Activated CD4-positive, alpha-beta memory T cell treated with anti-CD3 and anti-CD28 coated beads for 36 hours (primary cell): ENCODE measurements around the gene ITIH4. TPM values are rescaled to one million over a fixed set of nuclear protein-coding genes. Genes with fewer than 3 reads are reported as not detected.
A peak's percentile ranks its signal among the peaks of the same experiment; 100 is the strongest.

Experiments
- CTCF ChIA-PET: fragments of 350-600 bp; sonication (Branson Sonifier 250); formaldehyde crosslinking; loops from one replicate; lab custom pipeline; 2021; ENCODE audit warnings: antibody characterized with exemption, inconsistent platforms; lab: Charles Lee
- POLR2A ChIA-PET: fragments of 350-600 bp; sonication (Branson Sonifier 250); formaldehyde crosslinking; loops from one replicate; lab custom pipeline; 2021; ENCODE audit warnings: antibody characterized with exemption; lab: Charles Lee
- DNase-seq: peaks from one replicate; pipeline ENCODE4 v3.0.0-alpha.2; 2020
- H3K27ac Mint-ChIP-seq: one replicate; pipeline ENCODE4 v1.8.0; 2021; ENCODE audit warnings: mixed read lengths
- H3K27me3 Mint-ChIP-seq: one replicate; pipeline ENCODE4 v1.8.0; 2021; ENCODE audit warnings: mixed read lengths
- H3K36me3 Mint-ChIP-seq: one replicate; pipeline ENCODE4 v1.8.0; 2021; ENCODE audit warnings: mixed read lengths
- H3K4me1 Mint-ChIP-seq: one replicate; pipeline ENCODE4 v1.8.0; 2021; ENCODE audit warnings: low read depth, mixed read lengths
- H3K4me3 Mint-ChIP-seq: one replicate; pipeline ENCODE4 v1.8.0; 2021; ENCODE audit warnings: mild to moderate bottlenecking, mixed read lengths
- H3K9me3 Mint-ChIP-seq: one replicate; pipeline ENCODE4 v1.8.0; 2021; ENCODE audit warnings: mixed read lengths
- intact Hi-C: fragments of 100-400 bp; cut with micrococcal nuclease; formaldehyde crosslinking; loops from one replicate; pipeline ENCODE4 v1.15.1; 2023
- total RNA-seq, 2 experiments: library from RNA; stranded (reverse); gene quantifications; one replicate each; pipeline ENCODE4 v1.2.3, GENCODE V29; 2021

The ITIH4 gene
- total RNA-seq, 2 experiments from 2014 or later = 4.3 to 6.3 TPM

- no peaks in the 10 kb centered on the region for H3K36me3 Mint-ChIP-seq
- H3K4me3 Mint-ChIP-seq = no peak overlapping the region
- no peak overlapping the region for H3K27ac Mint-ChIP-seq
- intact Hi-C loops = no loop called here
- no peaks in the 10 kb centered on the region for H3K4me1 Mint-ChIP-seq
- no peaks in the 10 kb centered on the region for H3K27me3 Mint-ChIP-seq
- POLR2A ChIA-PET = no interaction called here
- H3K9me3 Mint-ChIP-seq = no peaks in the 10 kb centered on the region
- CTCF ChIA-PET = no interaction called here
- DNase-seq = no peak
These were observed 20.7 kb downstream of the ITIH4 start for GRCh38 chr3:52809662-52810377.

DNA sequence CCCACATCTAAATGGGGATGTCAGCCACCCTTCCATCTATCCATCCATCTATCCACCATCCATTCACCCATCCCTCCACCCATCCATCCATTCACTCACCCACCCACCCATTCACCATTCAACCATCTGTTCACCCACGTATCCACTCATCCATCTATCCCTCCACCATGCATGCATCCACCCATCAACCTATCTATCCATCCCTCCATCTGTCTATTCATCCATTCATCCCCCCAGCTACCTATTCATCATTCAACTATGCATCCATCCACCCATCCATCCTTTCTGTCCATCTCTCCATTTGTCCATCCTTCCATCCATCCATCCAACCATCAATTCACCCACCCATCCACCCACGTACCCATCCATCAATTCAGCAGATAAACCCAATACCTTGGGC is 21.3 kb downstream of the ITIH4 start:
- H3K4me1 Mint-ChIP-seq = no peaks in the 10 kb centered on the region
- no peak overlapping the region for H3K4me3 Mint-ChIP-seq
- DNase-seq = no peak
- H3K9me3 Mint-ChIP-seq = no peaks in the 10 kb centered on the region
- ChIA-PET CTCF (interaction anchor here (0.8 to 1.0 kb wide), 2 partner anchors 11 to 12 kb away, joined by 3 to 4 read pairs; no protein-coding TSS in a partner anchor), POLR2A (no interaction called here)
- intact Hi-C loops = no loop called here
- H3K27ac Mint-ChIP-seq = no peak overlapping the region
- H3K27me3 Mint-ChIP-seq = no peaks in the 10 kb centered on the region
- H3K36me3 Mint-ChIP-seq = no peaks in the 10 kb centered on the region

DNA sequence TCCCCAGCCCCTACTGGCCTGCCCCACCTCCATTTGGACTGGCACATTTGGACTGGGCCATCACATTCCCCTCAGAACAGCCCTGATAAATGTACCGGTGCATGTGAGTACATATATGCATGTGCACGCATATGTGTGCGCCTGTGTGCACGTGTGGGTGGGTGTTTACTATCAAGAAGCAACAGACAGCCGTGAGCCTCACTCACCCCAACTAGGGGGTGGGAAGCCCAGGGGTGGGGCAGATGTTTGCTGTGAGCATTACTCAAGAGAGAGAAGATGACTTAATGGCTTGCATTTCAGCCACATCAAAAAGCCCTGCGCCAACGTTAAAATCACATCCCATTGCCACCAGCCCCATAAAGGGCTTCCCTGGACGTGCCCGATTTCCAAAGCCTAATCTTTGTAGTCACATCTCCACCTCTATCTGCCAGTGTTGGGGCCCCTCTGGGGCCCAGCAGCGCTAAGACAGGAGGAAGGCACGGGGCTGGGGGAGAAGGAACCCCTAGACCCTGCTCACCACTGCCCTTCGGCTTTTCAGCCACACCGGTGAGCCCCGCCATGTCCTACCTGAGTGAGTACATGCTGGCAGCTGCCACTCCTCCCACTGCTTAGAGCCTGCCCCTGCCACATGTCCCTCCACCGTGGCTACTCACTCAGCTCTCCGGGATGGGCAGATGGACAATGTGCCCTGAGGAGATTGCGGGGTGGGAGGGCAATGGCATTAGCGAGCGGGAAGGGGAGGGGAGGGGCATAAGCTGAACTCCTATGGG is 25.0 kb downstream of the ITIH4 start:
- DNase-seq = no peak
- Mint-ChIP-seq H3K9me3 (no peaks in the 10 kb centered on the region), H3K4me1 (no peaks in the 10 kb centered on the region), H3K36me3 (no peaks in the 10 kb centered on the region), H3K27ac (no peak overlapping the region), H3K27me3 (no peaks in the 10 kb centered on the region), H3K4me3 (no peak overlapping the region)
- intact Hi-C loops = no loop called here
- ChIA-PET POLR2A (no interaction called here), CTCF (no interaction called here)

- no peak for DNase-seq
- Mint-ChIP-seq H3K4me3 (no peak overlapping the region), H3K9me3 (no peaks in the 10 kb centered on the region), H3K36me3 (no peaks in the 10 kb centered on the region), H3K4me1 (no peaks in the 10 kb centered on the region), H3K27me3 (no peaks in the 10 kb centered on the region), H3K27ac (no peak overlapping the region)
- intact Hi-C loops = no loop called here
- POLR2A ChIA-PET = no interaction called here
- CTCF ChIA-PET = no interaction called here
These were observed 28.6 kb downstream of the ITIH4 start for GRCh38 chr3:52801839-52802238.

DNA sequence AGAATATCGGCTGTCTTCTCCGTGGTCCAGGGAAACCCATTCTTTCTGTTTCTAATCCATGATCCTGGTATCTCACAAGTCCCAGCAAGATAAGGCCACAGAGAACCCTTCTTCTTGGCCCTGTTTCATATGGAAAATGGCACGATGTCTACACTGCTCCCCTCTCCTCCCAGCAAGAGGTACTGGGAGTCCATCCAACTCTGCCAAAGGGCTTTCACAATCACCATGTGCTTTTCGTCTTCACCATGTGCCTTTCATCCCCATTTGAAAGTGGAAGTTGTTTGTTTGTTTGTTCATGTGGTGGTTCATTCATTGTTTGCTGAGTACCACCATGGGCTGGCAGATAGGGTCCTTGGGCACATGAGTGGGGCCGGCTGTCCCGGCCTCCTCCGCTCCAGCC is 30.4 kb downstream of the ITIH4 start:
- H3K27me3 Mint-ChIP-seq = no peaks in the 10 kb centered on the region
- no peak overlapping the region for H3K4me3 Mint-ChIP-seq
- no peaks in the 10 kb centered on the region for H3K4me1 Mint-ChIP-seq
- POLR2A ChIA-PET = no interaction called here
- H3K27ac Mint-ChIP-seq = no peak overlapping the region
- DNase-seq = no peak
- CTCF ChIA-PET = interaction anchor here (2.1 kb wide), 1 partner anchor 57 kb away, joined by 6 read pairs; no protein-coding TSS in a partner anchor
- no peaks in the 10 kb centered on the region for H3K36me3 Mint-ChIP-seq
- intact Hi-C loops = no loop called here
- H3K9me3 Mint-ChIP-seq = no peaks in the 10 kb centered on the region

GRCh38 chr3:52798978-52799476 is 31.4 kb downstream of the ITIH4 start:
- POLR2A ChIA-PET = no interaction called here
- Mint-ChIP-seq H3K4me1 (no peaks in the 10 kb centered on the region), H3K36me3 (no peaks in the 10 kb centered on the region), H3K27me3 (no peaks in the 10 kb centered on the region), H3K27ac (no peak overlapping the region), H3K4me3 (no peak overlapping the region), H3K9me3 (no peaks in the 10 kb centered on the region)
- CTCF ChIA-PET = interaction anchor here (0.7 to 2.1 kb wide), 8 partner anchors 9 to 74 kb away, joined by 3 to 13 read pairs (median 4); partner anchors contain the start of gene NEK4
- DNase-seq = peak; percentile 41
- intact Hi-C loops = no loop called here

GRCh38 chr3:52798376-52798977 is 32.0 kb downstream of the ITIH4 start:
- Mint-ChIP-seq H3K27me3 (no peaks in the 10 kb centered on the region), H3K36me3 (no peaks in the 10 kb centered on the region), H3K4me1 (no peaks in the 10 kb centered on the region), H3K27ac (no peak overlapping the region), H3K9me3 (no peaks in the 10 kb centered on the region), H3K4me3 (no peak overlapping the region)
- POLR2A ChIA-PET = no interaction called here
- no peak for DNase-seq
- CTCF ChIA-PET = interaction anchor here (0.7 to 2.1 kb wide), 10 partner anchors 8 to 74 kb away, joined by 3 to 13 read pairs (median 4); partner anchors contain the start of gene NEK4
- intact Hi-C loops = no loop called here

DNA sequence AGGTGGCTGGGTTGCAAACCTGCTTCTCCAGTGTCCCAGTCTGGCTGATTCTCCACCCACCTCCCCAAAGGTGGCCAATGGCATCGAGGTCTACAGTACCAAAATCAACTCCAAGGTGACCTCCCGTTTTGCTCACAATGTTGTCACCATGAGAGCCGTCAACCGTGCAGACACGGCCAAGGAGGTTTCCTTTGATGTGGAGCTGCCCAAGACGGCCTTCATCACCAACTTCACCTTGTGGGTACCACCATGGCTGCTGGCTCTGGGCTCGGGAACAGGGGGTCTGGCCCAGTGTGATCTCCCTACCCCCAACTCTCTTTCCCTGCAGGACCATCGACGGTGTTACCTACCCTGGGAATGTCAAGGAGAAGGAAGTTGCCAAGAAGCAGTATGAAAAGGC is 34.1 kb downstream of the ITIH4 start:
- no peaks in the 10 kb centered on the region for H3K36me3 Mint-ChIP-seq
- H3K27ac Mint-ChIP-seq = no peak overlapping the region
- no peak for DNase-seq
- H3K4me3 Mint-ChIP-seq = no peak overlapping the region
- ChIA-PET CTCF (no interaction called here), POLR2A (no interaction called here)
- H3K4me1 Mint-ChIP-seq = no peaks in the 10 kb centered on the region
- H3K9me3 Mint-ChIP-seq = no peaks in the 10 kb centered on the region
- intact Hi-C loops = no loop called here
- no peaks in the 10 kb centered on the region for H3K27me3 Mint-ChIP-seq

- intact Hi-C loops = no loop called here
- ChIA-PET POLR2A (no interaction called here), CTCF (no interaction called here)
- Mint-ChIP-seq H3K27ac (no peak overlapping the region), H3K36me3 (no peaks in the 10 kb centered on the region), H3K9me3 (no peaks in the 10 kb centered on the region), H3K27me3 (no peaks in the 10 kb centered on the region), H3K4me1 (no peaks in the 10 kb centered on the region), H3K4me3 (no peak overlapping the region)
- no peak for DNase-seq
These were observed 35.1 kb downstream of the ITIH4 start for GRCh38 chr3:52795298-52795900.

DNA sequence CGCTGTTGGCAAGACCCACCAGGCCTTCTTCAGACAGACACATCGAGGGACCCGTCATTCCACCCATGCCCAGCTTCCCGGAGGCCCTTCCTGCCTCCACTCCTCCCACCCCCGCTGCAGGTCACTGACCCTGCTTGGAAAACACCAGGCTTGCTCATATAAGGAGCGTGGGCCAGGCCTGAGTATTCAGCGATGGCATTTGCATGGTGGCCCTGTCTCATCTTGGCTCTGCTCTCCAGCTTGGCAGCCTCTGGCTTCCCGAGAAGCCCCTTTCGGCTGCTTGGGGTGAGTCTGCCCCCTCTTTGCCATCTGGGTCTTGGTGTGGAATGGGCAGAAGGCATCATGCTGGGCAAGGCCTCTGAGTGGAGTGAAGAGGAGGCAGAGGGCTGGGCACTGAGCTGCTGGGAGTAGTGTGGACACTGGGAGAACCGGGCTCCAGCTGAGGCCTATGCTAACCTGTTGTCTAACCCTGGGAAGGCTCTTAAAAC is 35.8 kb downstream of the ITIH4 start, which contains the start of gene ITIH3:
Gene ITIH3 (plus strand): TSS at position 185 of the 488 bp plus-strand sequence. CDS start 8 bp downstream, at position 193.
- H3K36me3 Mint-ChIP-seq = no peaks in the 10 kb centered on the region
- no peak for DNase-seq
- no peaks in the 10 kb centered on the region for H3K9me3 Mint-ChIP-seq
- no peak within 1 kb of the TSS for H3K27ac Mint-ChIP-seq
- H3K4me3 Mint-ChIP-seq = no peak within 1 kb of the TSS
- ChIA-PET POLR2A (no interaction called here), CTCF (no interaction called here)
- intact Hi-C loops = no loop called here
- no peaks in the 10 kb centered on the region for H3K4me1 Mint-ChIP-seq
- no peaks in the 10 kb centered on the region for H3K27me3 Mint-ChIP-seq

- Mint-ChIP-seq H3K36me3 (no peaks in the 10 kb centered on the region), H3K4me1 (no peaks in the 10 kb centered on the region), H3K9me3 (no peaks in the 10 kb centered on the region), H3K4me3 (no peak overlapping the region), H3K27ac (no peak overlapping the region), H3K27me3 (no peaks in the 10 kb centered on the region)
- POLR2A ChIA-PET = no interaction called here
- intact Hi-C loops = no loop called here
- CTCF ChIA-PET = no interaction called here
- no peak for DNase-seq
These were observed 36.5 kb downstream of the ITIH4 start for GRCh38 chr3:52793702-52794611.
